Activated naive CD4-positive, alpha-beta T cell treated with anti-CD3 and anti-CD28 coated beads, Interleukin-2, amount 50 U/mL, for 24 hours (primary cell): ENCODE measurements around the gene ANAPC1.
A peak's percentile ranks its signal among the peaks of the same experiment; 100 is the strongest.
"Not testable (repeated sequence)": the region's sequence is repeated elsewhere in the genome, so short reads cannot be mapped to it uniquely, and the experiment has no call there.

Experiments used
- H3K27ac Mint-ChIP-seq: one replicate; pipeline ENCODE4 v1.8.0; 2021; ENCODE audit warnings: mild to moderate bottlenecking, mixed read lengths
- H3K27me3 Mint-ChIP-seq: one replicate; pipeline ENCODE4 v1.8.0; 2021; ENCODE audit warnings: mixed read lengths
- H3K36me3 Mint-ChIP-seq: one replicate; pipeline ENCODE4 v1.8.0; 2021; ENCODE audit warnings: mixed read lengths
- H3K4me1 Mint-ChIP-seq: one replicate; pipeline ENCODE4 v1.8.0; 2021; ENCODE audit warnings: mixed read lengths
- H3K4me3 Mint-ChIP-seq: one replicate; pipeline ENCODE4 v1.8.0; 2021; ENCODE audit warnings: mild to moderate bottlenecking, mixed read lengths
- H3K9me3 Mint-ChIP-seq: one replicate; pipeline ENCODE4 v1.8.0; 2021; ENCODE audit warnings: mixed read lengths

The ANAPC1 gene

GRCh38 chr2:111884592-111884964 is 585 bp upstream of the ANAPC1 start:
- Mint-ChIP-seq H3K9me3 (no peaks in the 10 kb centered on the region), H3K27me3 (no peaks in the 10 kb centered on the region), H3K4me1 (peaks cover 15% of the 10 kb centered on the region), H3K36me3 (peaks cover 2% of the 10 kb centered on the region), H3K27ac (peak overlapping the region; percentile 98), H3K4me3 (peak overlapping the region; percentile 98)

DNA sequence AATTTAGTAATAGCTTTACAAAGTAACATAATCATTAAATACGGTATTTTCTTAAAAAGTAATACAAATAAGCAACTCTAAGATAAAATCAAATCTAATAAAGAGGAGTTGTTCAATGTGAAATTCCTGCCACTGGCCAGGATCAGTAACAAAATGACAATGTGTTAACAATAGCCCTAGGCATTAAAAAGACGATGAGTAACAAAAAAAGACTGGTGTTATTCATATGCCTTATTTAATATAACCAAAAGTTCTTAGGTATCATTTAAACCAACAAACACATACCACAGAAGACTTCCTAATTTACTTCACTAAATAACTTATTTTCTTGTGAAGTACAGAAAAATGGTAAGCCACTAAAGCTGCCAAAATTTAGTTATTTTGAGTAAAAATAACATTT is 11.2 kb downstream of the ANAPC1 start:
- H3K9me3 Mint-ChIP-seq, H3K4me3 Mint-ChIP-seq, H3K27me3 Mint-ChIP-seq, H3K27ac Mint-ChIP-seq: not testable (repeated sequence)
- Mint-ChIP-seq H3K36me3 (peaks cover 17% of the 10 kb centered on the region), H3K4me1 (peaks cover 15% of the 10 kb centered on the region)

DNA sequence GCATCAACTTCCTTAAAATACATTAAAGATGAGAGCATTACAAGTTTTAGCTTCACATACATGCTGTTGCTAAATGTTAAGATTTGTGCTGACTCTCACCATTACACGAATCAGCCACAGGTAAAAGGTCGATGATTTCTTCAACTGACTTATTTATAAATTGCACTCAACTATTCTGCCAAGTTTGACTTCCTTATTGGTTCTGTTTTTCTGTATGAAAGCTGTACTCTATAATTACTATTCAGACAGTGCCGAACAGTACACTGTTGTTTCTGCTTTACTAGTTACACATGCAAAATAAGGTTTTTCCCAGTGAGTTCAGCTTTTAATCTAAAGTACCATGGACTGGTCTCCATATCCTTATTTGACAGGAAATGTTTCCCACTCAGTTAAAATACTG is 18.9 kb downstream of the ANAPC1 start:
- peaks cover 15% of the 10 kb centered on the region for H3K36me3 Mint-ChIP-seq
- H3K9me3 Mint-ChIP-seq, H3K4me3 Mint-ChIP-seq, H3K27ac Mint-ChIP-seq, H3K4me1 Mint-ChIP-seq, H3K27me3 Mint-ChIP-seq: not testable (repeated sequence)

GRCh38 chr2:111860005-111860404 is 24.0 kb downstream of the ANAPC1 start:
- H3K36me3 Mint-ChIP-seq = peaks cover 16% of the 10 kb centered on the region
- H3K9me3 Mint-ChIP-seq, H3K27me3 Mint-ChIP-seq, H3K27ac Mint-ChIP-seq, H3K4me1 Mint-ChIP-seq, H3K4me3 Mint-ChIP-seq: not testable (repeated sequence)

- H3K36me3 Mint-ChIP-seq, H3K9me3 Mint-ChIP-seq, H3K4me1 Mint-ChIP-seq, H3K27ac Mint-ChIP-seq, H3K27me3 Mint-ChIP-seq, H3K4me3 Mint-ChIP-seq: not testable (repeated sequence)
Observed at GRCh38 chr2:111852544-111852943, 31.4 kb downstream of the ANAPC1 start.

DNA sequence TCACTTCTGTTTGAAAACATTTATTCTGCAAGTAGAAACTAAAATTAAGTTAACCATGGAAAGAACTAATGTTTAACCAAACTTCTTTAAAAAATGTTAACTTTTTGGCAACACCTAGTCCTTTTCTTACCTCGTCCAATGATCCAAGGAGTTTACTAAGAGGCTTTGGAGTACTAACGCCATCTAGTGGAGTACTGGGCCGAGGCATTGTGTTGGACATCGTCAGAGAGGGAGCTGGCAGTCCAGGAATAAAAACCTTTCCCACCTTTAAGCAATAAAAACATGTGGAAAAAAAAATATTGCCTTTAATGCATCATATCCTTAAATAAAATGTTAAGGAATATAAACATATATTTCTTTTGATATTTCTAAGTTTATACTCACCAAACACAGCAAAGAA is 33.3 kb downstream of the ANAPC1 start:
- H3K27ac Mint-ChIP-seq, H3K27me3 Mint-ChIP-seq, H3K4me1 Mint-ChIP-seq, H3K9me3 Mint-ChIP-seq, H3K4me3 Mint-ChIP-seq, H3K36me3 Mint-ChIP-seq: not testable (repeated sequence)

DNA sequence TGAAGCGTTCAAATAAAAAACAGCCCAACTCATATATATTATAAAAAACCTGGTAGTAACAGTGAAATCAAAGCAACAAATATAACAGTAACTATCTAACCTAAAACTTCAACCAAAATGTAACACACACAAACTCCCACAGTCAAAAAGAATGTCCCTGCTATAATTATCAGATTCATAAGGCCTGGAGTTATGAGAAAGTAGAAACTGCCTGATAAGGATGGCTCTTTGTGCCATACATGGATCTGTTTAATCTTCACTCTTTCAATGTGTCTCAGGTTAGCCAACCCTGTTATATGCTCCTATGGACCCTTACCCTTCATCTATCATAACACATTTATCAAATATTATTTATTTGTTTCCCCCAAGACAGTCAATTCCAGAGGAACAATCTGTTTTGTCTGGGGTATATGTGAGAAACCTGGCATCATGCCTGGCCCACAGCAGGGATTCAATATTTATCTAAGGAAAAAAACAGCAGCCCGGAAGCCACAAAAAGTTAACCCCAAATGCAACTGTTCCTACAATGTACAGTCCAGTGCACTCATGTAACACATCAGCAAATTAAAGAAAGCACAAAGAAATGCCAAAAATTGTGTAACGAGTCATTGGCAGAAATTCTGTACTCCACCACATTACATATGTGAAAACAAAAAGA is 44.2 kb downstream of the ANAPC1 start:
- H3K4me3 Mint-ChIP-seq, H3K9me3 Mint-ChIP-seq, H3K27ac Mint-ChIP-seq, H3K4me1 Mint-ChIP-seq, H3K27me3 Mint-ChIP-seq: not testable (repeated sequence)
- peaks cover 13% of the 10 kb centered on the region for H3K36me3 Mint-ChIP-seq

DNA sequence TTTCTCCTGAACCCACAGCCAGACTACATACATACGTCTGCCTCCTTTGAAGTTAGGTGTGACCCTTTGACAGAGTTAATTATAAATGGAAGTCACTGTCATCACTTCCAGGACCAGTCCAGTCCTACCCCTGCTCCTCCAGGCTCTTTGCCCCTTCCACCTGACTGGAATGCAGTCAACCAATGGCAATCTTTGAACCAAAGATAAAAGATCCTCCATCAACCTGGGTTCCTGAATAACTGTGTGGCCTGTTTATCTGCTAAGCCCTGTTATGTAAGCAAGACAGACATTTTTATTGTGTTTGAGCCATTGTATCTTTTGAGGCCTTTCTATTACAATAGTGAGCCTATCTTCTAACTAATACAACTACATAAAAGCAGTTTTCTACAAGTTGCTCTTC is 45.0 kb downstream of the ANAPC1 start:
- H3K27me3 Mint-ChIP-seq, H3K9me3 Mint-ChIP-seq, H3K4me3 Mint-ChIP-seq, H3K27ac Mint-ChIP-seq: not testable (repeated sequence)
- H3K36me3 Mint-ChIP-seq = peaks cover 16% of the 10 kb centered on the region
- H3K4me1 Mint-ChIP-seq = peaks cover 11% of the 10 kb centered on the region

DNA sequence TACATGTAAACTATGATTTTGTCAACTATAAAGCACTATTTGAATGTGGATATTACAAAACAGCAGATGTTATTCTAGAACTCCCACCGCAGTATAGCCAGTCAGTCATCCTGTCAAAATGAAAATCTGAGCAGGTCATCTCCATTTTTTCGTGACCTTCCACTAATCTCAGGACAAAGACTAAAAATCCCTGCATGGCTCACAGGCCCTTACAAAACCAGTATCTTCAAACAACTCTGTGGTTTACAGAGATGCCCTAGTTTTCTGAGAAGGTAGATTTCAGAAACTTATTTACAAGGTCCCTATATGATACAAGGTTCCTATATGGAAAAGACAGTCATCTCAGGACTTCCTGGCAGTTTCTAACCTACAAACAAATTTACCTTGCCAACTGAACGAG is 49.8 kb downstream of the ANAPC1 start:
- not testable (repeated sequence) for H3K9me3 Mint-ChIP-seq, H3K27me3 Mint-ChIP-seq, H3K4me3 Mint-ChIP-seq
- Mint-ChIP-seq H3K4me1 (peaks cover 12% of the 10 kb centered on the region), H3K36me3 (peaks cover 17% of the 10 kb centered on the region), H3K27ac (peak overlapping the region; percentile 65)

DNA sequence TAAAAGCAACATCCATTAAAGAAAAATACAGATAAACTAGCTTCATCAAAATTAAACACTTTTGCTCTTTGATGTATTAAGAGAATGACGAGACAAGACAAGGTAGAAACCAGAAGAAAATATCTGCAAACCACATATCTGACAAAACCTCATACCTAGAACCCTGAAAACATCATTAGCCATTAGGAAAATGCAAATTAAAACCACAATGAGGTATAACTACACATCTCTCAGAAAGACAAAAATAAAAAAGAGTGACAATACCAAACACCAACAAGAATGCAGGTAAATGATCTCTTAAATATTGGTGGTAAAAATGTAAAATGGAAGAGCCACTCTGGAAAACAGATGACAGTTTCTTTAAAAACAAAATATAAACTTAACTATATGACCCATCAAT is 53.5 kb downstream of the ANAPC1 start:
- H3K36me3 Mint-ChIP-seq = peaks cover 26% of the 10 kb centered on the region
- H3K27me3 Mint-ChIP-seq, H3K9me3 Mint-ChIP-seq: not testable (repeated sequence)

GRCh38 chr2:111828217-111828766 is 55.7 kb downstream of the ANAPC1 start:
- H3K4me1 Mint-ChIP-seq, H3K9me3 Mint-ChIP-seq, H3K4me3 Mint-ChIP-seq, H3K27ac Mint-ChIP-seq, H3K27me3 Mint-ChIP-seq: not testable (repeated sequence)
- H3K36me3 Mint-ChIP-seq = peaks cover 21% of the 10 kb centered on the region

More for the DNA sequence above, 53.5 kb downstream of the ANAPC1 start:
- not testable (repeated sequence) for H3K4me3 Mint-ChIP-seq, H3K27ac Mint-ChIP-seq
- peaks cover 15% of the 10 kb centered on the region for H3K4me1 Mint-ChIP-seq

DNA sequence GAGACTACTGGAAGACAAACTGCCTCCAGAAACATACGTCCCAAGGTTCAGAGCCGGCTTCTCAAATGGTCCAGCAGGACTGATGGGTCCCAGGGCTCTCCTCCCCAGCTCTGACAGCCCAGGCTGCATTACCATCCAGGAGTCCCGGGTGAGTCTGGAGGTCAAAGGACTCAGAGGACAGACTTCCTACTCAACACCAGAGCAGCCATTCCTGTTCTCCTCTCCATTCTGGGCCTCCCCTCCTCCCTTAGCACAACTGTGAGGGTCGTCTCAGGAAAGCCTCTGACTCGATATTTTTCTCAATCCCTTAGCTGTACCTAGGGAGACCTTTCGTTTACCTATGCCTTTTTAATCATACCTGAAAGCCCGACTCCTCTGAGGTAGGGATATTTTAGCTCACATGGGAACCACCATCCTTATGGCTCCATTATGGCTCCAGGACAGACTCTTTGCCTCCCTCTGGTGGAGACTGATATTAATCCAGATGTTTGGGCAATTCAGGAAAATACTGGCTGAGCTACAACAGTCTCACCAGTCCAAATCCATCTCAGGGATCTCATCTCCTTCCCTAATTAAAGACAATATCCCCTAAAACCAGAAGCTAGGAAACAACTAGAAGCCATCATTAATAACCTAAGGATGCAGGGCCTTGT is 70.9 kb downstream of the ANAPC1 start:
- H3K36me3 Mint-ChIP-seq, H3K27ac Mint-ChIP-seq, H3K27me3 Mint-ChIP-seq, H3K9me3 Mint-ChIP-seq, H3K4me3 Mint-ChIP-seq, H3K4me1 Mint-ChIP-seq: not testable (repeated sequence)

DNA sequence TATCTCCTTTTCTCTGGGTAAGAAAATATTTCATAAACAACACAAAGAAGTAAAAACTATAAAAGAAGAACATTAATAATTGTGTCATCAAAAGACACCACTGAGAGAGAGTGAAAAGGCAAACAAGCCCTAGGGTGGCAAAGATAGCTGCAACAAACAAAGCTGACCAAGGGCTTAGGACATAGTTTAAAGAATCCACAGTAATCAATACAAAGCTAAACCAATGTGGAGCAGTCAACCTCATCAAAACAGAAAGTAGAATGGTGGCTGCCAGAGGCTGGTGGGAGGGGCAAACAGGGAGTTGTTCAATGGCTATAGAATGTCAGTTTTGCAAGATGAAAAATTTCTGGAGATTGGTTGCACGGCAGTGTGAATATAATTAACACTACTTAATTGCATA is 93.4 kb downstream of the ANAPC1 start:
- not testable (repeated sequence) for H3K4me1 Mint-ChIP-seq, H3K36me3 Mint-ChIP-seq, H3K27me3 Mint-ChIP-seq, H3K27ac Mint-ChIP-seq, H3K9me3 Mint-ChIP-seq, H3K4me3 Mint-ChIP-seq

GRCh38 chr2:111784081-111784480 is 99.9 kb downstream of the ANAPC1 start:
- not testable (repeated sequence) for H3K9me3 Mint-ChIP-seq, H3K4me1 Mint-ChIP-seq, H3K4me3 Mint-ChIP-seq, H3K27me3 Mint-ChIP-seq, H3K27ac Mint-ChIP-seq, H3K36me3 Mint-ChIP-seq

- not testable (repeated sequence) for H3K36me3 Mint-ChIP-seq, H3K27ac Mint-ChIP-seq, H3K9me3 Mint-ChIP-seq, H3K4me3 Mint-ChIP-seq, H3K27me3 Mint-ChIP-seq, H3K4me1 Mint-ChIP-seq
Observed at GRCh38 chr2:111782195-111782594, 101.8 kb downstream of the ANAPC1 start.

- H3K27me3 Mint-ChIP-seq, H3K36me3 Mint-ChIP-seq, H3K4me1 Mint-ChIP-seq: not testable (repeated sequence)
Observed at GRCh38 chr2:111781443-111782094, 102.4 kb downstream of the ANAPC1 start.

DNA sequence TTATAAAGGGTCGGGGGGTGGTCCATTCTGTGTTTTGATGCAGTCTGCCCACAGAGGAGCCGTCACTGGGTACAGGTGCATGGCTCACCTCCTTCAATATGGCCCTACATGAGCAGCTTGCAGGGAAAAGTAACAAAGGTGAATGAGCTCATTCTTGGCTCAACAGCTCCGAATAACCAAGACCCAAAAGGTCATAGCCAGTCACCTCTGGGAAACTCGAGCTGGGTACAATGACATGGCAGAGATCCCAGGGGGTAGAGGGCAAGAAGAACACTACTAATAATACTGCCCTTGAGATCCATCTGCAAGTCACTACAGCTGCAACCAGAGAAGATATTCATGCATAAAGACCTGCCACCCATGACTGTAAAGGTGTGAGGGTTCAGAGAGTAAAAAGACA is 106.8 kb downstream of the ANAPC1 start:
- H3K36me3 Mint-ChIP-seq, H3K27me3 Mint-ChIP-seq, H3K9me3 Mint-ChIP-seq, H3K4me1 Mint-ChIP-seq, H3K4me3 Mint-ChIP-seq, H3K27ac Mint-ChIP-seq: not testable (repeated sequence)

More at GRCh38 chr2:111781443-111782094, 102.4 kb downstream of the ANAPC1 start:
- not testable (repeated sequence) for H3K27ac Mint-ChIP-seq, H3K9me3 Mint-ChIP-seq, H3K4me3 Mint-ChIP-seq
